Measurements from ENCODE around the gene CPXM1.

Gene CPXM1

DNA sequence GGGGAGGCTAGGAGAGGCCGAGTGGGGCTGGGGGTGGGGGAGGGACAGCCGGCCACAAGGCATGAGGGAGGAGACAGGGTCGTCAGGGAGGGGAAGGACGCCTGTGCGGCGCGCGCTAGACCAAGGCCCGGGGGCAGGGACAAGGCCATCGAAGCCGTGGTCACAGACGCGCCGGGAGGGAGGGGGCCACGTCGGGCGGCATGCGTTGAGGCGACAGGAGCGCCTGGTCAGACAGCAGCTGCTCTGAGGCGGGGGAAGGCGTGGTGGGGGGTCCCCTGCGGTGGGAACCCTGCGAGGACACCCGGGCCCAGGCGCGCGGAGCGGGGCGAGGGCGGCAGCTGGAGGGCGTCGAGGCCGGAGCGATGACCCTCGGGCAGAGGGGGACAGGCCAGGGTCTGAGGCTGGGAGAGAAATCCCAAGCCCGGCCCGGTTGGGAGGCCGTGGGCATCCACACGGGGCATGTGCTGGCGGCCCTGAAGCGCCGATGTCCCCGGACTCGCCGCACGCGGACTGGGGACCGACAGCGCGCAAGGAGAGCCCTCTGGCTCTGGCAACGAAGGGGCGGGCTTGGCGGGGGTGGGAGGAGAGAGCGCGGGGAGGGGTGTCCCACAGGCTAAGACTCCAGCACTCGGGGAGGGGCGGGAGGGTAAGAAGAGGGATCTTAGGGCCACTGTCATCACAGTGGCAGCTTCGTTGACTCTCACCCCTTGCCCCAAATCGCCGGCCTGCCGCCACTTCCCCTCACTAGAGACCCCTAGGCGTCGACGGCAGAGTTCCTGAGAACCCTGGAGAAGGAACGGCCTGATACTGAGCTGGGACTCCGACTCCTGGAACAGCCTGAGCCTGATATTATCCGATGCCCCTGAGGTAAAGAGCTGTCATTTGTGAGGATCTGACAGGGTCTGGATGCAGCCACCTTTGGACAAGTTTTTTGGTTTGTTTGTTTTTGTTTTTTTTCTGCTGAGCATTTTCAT, 20.8 kb upstream of the CPXM1 start:
- no peak for DNase-seq (ENCODE audit: low spot score)

DNA sequence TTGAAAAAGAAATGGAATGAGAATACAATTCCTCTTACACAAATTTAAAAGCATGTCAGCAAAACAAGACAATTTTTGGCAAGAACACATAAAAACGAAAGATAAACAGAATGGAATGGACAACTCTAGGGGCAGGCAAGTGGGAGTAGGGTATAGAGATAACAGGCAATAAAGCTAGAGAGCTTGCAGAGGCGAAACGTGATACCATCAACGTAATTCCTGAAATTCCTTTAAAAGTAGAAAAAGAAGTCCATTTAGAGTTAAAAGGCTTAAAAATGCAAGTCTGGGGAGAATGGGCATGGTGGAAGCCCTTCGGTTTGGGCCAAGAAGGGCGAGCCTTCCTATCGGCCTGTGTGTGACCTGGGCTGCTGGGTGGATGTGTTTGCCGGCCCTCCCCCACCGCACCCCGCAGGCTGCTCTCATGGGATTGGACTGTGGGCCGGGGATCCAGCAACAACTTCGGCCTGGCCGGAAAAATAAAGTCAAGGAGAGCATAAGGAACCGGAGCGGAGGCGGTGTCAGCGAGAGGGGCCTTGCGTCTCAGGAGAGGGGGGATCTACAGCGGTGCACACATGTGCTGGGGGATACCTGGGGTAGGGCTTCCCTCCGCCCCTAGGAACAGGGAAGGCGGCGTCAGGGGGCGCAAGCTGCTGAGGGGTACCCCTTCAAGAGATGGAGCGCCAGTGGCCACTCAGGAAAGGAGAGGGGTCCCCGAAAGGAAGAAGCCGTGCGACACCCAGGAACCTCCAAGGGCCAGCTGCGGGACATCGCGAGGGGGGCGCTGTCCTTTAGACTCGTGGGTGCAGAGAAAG, 19.9 kb upstream of the CPXM1 start:
- DNase-seq (ENCODE audit: low spot score), result no peak

DNA sequence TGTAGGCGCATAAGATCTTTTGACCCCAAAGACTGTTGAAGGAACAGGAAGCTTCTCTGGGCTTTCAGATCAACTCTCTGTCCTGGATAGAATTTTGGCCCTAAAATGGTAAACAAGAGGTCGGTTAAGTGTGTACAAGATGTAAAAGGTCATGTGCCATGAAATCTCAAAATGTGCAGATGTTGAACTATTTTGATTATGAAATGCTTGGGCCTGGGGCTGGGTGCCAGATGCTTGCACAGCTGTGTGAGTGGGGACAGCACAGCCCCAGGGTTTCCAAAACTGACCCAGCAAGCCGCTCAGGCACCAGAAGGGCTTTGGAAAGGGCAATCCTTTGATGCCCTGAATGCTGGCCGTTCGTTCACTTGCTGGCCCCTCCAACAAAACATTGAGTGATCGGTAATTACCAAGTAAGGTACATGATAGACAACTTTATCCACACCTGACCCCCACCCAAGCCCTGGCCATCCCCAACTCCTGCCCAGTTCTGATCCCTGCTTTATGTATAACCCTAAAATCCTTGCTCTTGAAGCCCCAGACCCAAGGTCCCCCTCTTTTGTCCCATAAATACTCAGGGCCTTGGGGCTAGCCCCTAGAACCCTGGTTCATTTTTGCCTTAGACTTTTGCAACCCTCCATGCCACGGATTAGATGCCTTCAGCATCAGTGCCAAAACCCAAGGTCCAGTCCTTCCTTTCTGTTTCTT, 17.6 kb upstream of the CPXM1 start:
- no peak for DNase-seq (ENCODE audit: low spot score)

DNA sequence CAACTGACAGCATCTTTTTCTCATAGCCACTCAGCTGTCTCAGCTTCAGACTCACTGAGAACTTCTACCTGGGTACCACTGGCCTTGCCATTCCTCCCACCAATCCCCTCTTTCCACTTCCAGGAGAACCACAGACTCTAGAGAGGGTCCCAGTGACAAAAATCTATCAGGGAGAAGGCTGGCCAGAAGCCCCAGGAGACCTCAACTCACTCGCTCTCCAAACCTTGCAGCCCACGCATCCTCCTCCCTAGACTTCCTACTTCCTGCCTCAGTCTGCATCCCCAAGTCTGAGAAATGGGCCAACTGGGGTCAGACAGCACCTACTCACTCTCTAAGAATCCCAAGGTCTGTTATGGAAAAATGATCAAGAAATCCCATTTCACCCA, 16.9 kb upstream of the CPXM1 start:
- no peak for DNase-seq (ENCODE audit: low spot score)

DNA sequence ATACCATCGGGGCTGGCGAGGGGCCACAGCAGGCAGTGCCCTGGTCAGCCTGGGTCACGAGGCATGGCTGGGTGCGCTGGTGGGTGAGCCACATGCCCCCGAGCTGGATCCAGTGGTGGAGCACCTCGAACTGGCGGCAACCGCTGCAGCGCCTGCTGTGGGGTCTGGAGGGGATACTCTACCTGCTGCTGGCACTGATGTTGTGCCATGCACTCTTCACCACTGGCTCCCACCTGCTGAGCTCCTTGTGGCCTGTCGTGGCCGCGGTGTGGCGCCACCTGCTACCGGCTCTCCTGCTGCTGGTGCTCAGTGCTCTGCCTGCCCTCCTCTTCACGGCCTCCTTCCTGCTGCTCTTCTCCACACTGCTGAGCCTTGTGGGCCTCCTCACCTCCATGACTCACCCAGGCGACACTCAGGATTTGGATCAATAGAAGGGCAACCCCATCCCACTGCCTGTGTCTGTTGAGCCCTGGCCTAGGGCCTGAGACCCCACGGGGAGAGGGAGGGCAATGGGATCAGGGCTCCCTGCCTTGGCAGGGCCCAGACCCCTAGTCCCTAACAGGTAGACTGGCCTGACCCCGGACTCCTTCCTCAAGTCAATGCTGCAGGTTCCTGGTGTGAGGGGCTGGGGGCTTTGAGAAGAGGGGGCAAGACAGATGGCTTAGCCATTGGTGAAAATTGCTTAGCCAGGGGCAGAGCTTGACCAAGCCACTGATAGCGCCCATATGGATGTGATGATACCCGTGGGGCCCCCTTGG, 16.3 kb upstream of the CPXM1 start:
- no peak for DNase-seq (ENCODE audit: low spot score)

DNA sequence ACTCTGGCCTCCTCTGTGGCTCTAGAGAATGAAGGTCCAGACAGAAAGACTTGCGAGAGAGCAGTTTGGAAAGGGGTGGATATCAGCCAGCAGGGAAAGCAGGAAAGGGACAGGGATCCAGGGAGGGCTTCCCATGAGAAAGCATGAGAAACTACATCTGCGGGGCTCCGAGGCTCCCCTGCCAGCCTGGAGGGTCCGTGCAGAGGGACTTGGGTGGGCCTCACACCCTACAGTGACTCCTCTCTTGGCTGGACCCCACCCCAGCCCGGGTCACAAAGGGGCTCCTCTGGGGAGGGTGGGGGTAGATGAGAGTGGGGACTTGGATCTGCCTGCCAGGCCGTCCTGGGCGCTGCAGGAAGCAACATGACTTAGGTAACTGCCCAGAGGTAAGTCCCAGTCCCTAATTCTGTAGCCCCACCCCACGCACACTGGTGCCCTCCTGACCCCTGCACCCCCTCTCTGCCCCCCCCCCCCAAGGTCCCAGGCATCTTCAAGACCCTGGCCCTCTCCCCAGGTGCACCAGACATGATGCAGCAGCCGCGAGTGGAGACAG, 15.7 kb upstream of the CPXM1 start, which contains the start of gene TMEM239:
Gene TMEM239, plus strand, starts transcription at position 335 of the 553 bp plus-strand sequence. Its CDS starts 191 bp downstream, at position 526.
- DNase-seq (ENCODE audit: low spot score), result no peak

DNA sequence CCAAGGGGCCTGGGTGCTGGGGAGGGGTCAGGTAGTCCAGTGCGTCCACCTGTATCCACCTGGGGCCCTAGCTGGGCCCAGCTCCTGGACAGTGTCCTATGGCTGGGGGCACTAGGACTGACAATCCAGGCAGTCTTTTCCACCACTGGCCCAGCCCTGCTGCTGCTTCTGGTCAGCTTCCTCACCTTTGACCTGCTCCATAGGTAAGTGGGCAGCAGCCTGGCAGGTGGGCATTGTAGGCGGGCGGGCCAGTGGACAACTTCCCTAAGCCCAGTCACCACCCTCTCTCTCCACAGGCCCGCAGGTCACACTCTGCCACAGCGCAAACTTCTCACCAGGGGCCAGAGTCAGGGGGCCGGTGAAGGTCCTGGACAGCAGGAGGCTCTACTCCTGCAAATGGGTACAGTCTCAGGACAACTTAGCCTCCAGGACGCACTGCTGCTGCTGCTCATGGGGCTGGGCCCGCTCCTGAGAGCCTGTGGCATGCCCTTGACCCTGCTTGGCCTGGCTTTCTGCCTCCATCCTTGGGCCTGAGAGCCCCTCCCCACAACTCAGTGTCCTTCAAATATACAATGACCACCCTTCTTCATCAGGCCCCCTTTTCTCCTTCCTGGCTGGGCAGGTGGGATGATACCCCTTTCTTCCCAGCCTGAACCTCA, 14.9 kb upstream of the CPXM1 start:
- no peak for DNase-seq (ENCODE audit: low spot score)

DNA sequence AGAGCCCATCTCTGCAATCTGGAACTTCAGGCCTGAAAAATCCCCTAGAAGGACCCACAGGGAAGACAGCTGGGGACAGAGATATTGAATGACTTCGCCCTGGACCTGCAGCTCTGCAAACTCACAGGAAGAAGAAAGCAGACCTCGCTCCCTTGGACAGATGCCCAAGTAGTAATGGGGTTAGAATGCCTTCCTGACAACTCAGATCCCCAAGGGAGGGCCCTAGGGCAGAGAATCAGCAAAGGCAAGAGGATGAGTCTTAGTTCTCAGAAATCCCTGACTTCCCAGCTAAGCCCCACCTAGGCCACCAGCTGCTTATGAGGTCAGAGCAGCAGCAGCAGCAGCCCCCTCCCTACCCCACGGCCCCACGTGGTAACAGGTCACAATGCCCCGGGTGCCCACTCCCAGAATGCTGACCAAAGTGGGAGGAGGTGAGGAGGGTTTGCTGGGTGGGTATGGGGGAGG, 14.2 kb upstream of the CPXM1 start, which contains the start of gene C20orf141:
Gene C20orf141, plus strand, starts transcription at position 401 of the 465 bp plus-strand sequence. CDS start 198 bp downstream, outside the sequence.
- no peak for DNase-seq (ENCODE audit: low spot score)

DNA sequence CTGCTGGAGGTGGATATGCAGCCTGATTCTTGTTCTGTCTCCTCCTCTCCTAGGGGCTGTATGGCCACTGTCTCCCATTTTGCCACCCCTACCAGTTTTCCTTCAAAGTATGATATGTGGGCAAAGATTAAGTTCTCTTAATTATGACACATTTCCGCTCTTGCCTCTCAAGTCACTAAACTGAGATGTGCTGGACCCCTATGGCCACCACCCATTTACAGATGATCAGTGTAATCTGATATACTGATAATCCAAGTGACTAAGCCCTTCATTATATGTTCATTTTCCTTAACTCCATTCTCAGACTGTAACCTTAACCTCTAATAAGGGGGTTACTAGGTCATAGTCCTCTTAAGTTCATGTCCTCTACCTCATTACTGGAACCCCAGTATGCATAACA, 13.6 kb upstream of the CPXM1 start:
- no peak for DNase-seq (ENCODE audit: low spot score)

DNA sequence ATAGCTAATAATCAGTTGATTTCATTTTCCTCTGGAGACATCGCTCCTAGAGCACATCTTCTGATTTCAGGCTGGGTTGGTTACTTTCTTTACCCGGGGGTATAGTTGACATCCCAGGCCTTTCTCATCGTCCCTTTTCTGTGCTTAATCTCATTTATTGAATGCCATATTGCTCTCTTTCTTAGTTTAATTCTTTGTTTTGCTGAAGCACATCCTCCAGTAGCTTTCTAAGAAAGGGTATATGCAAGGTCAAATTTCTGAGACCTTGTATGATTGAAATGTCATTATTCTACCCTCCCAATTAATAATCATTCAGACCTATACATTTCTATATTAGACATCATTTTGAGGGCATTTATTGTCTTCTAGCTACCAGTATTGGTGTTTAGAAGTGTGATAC, 11.8 kb upstream of the CPXM1 start:
- no peak for DNase-seq (ENCODE audit: low spot score)

DNA sequence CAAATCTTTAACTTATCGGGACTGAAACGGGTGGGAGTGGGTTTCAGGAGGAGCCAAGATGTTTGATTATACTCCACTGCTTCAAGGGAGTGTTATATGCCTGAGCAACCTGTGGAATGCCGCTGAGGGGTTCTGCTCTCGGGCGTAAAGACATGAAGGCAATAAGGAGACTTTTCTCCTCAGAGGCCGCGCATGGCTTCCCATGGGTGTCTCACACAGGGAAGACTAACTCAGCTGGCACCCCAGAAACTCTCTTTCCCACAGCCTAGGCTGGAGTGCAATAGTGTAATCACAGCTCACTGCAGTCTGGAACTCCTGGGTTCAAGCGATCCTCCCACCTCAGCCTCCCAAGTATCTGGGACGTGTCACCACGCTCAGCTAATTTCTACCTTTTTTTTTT, 9.3 kb upstream of the CPXM1 start:
- DNase-seq (ENCODE audit: low spot score), result no peak

DNA sequence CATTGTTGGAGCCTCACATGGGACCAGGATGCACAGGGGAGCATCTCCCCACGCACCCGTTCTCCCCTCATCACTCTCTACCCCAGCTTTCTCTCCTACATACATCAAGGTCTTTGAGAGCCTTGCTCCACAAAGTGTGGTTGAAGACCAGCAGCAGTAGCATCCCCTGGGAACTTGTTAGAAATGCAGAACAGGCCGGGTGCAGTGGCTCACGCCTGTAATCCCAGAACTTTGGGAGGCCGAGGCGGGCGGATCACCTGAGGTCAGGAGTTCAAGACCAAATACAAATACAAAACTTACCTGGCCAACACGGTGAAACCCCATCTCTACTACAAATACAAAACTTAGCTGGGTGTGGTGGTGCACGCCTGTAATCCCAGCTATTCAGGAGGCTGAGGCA, 7.5 kb upstream of the CPXM1 start:
- peak; percentile 18 for DNase-seq (ENCODE audit: low spot score)

DNA sequence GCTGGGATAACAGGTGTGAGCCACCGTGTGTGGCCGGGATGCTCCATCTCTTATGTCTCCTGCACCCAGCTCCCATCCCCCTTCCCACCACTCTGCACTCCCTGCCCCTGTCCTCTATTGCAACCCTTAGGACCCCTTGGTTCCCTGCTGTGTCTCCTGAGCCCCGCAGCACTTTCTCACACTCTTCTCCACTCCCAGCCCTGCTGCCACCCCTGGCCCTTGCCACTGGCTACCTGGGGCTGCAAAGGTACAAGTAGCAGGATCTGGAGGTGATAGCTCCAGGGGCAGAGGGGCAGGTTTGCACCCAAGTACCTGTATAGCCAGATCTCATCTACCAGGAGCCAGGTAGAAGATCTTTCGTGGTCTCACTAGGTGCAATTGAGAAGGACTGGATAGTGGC, 6.6 kb upstream of the CPXM1 start:
- peak; percentile 33 for DNase-seq (ENCODE audit: low spot score)

DNA sequence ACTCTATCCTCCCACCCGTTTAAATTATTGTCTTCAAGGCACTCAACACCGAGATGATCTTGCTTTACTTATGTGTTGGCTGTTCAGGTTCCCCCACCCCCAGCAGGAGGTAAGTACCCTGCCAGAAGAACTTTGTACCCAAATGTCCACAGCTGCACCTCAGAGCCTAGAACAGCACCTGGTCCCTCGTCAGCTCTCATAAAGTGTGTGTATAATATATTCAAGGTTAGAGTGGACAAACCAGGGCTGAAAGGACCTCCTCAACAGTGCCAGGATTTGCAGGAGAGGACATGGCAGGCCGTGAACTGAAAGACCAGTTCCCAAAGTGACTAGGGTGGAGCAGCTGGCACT, 5.9 kb upstream of the CPXM1 start:
- peak; percentile 30 for DNase-seq (ENCODE audit: low spot score)

DNA sequence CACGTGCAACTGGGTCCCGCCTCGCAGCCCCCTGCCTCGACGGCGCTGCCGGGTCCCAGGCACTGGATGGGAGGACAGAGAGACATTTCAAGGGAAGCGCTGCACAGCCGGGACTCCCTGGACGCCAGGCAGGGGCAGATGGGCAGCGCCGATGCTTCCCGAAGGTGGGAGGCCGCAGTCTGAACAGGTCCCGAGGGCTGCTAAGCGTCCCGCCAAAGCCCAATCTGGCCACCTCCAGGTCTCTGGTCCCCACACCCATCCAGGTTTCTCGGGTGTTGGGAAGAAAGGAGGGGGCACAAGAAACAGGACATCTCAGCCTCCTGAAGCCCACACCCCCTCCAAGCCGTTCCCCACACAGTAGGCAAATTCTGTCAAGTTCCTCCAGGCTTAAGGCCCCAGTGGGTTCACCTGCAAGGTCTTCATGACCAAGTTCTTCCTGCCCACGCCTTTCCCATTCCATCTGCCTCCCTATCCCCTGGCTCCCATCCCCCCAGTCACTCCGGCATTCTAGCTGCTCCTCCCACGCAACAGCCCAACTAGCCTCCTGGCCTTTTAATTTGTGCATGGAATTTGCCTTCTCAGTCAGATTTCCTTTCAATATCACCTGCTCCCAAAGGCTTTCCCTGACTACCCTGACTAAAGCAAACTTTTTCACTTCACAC, 5.4 kb upstream of the CPXM1 start:
- no peak for DNase-seq (ENCODE audit: low spot score)

DNA sequence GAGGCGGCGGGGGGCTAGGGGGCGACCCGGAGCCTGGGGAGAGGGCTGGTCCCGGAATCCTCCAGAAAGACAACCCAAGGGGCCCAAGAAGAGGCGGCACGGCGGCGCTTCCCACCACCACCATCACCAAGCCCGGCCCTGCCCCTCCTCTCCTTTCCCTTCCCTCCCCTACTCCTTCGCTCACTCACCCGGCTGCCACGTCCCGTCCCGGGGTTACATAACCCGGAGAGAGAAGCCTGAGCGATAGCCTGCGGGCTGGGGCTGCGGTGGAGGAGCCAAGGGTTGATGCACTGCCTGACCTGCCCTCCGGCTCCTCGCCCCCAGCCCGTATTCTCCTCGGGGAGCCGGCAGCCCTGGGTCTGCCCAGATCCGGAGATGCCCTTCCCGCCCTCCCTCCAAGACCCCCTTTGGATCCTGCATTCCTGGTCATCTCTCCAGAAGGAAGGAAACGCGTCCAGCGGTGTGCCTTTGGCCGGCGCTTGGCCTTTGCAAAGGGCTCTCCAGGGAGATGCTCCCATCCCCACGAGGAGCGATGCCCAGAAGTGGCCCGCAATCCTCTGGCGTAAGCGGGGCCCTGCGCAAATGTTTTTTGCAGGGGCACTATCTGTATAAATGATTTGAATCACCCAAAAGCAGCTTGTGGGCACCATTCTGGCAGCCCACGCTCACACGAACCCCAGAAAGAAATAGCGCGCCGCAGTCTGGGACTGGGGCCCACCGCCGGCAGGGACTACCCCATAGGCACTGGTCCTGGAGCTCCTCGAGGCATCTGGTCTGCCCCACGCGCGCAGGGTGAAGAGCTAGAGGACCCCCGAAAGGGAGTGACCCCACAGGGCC, 4.6 kb upstream of the CPXM1 start:
- DNase-seq (ENCODE audit: low spot score), result peak; percentile 56

DNA sequence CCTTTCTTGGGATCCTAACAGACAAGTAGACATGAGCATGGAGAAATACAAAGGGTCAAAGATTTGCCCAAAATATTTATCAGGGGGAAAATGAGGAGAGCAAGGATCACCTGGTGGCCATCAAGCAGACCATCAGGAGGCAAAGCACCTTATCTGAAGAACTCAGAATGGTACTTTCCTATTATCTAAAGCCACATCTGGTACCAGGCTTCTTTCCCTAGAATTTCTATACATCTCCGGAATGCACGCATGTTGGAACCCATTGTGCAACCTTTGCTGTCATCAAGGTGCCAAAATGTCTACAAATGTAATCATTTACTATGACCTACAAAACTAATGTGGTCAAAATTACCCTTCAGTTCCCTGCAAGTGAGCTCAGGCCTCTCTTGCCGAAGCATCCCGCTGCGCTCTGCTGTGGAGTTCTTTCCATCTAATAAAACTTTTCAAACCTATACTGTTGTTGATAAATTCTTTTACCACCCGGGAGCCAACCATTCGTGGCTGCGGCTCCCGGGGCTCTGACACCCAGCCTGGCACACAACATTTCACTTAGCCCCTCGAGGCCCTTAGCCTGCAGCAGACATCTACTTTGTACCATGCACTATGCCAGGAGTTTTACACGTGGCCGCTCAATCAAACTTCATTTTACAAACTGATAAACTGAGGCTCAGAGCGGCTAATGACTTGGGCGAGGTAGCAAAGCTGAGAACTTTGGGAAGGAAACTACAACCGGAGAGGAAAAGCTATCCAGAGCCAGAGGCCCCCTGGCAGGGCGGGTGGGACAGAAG, 3.8 kb upstream of the CPXM1 start:
- DNase-seq (ENCODE audit: low spot score), result no peak

DNA sequence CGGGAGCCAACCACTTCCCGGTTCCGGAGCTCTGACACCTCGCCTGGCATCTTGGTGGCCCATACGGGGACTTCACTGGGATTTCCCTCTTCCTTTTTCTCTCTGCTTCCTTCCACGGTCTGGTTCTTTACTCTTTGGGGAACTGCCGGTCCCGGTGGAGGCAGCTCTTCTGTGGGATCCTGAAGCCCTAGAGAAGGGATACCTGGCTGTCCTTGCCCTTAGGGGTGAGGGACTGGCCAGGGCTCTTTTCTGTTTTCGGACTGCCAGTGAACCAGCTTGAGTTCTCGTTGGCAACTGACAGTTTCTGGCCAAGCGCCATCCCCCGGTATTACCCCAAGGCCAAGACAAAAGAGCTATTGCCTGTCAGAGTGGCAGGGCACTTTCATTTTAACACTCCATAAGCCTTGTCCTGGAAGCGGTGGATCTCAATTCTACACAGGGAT, 880 bp upstream of the CPXM1 start:
- DNase-seq (ENCODE audit: low spot score), result no peak

All from left forelimb (tissue), 1 donor.